ENCODE data around the gene KRTAP13-3. TPM values are rescaled to one million over a fixed set of nuclear protein-coding genes. Genes with fewer than 3 reads are reported as not detected.

Gene KRTAP13-3
- total RNA-seq, 1 experiment from 2014 or later = not detected

DNA sequence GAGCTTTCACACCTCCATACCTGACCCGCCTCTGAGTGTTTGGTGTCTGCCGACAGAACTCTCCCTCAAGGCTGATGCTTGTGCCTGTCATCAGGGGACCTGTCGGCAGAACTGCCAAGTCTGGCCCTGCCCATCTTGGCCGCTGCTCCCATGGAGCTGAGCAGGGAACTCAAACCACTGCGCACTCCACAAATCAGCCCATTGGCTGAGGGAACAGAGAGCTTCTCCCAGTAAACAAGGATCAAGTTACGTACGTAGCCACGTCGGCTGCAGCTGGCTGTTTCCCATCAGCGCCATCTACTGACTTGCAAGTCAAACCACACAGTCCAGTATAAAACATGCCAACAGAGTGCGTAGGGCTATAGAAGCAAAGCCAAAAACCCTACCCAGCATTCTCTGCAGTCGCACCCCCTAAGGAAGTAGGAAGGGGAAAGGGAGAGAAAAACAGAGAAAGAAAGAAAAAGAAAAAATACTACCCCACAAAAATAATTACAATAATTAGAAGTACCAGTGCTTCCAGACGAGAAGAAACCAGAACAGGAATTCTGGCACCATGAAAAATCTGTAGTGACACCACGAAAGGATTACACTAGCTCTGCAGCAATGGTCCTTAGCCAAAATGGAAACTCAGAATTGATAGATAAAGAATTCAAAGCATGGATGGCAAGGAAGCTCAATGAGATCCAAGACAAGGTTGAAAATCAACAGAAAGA is 16.8 kb downstream of the KRTAP13-3 start:
- Histone ChIP-seq H3K79me1 (ENCODE audit: insufficient read depth, low read depth, low read length, poor library complexity, severe bottlenecking) (no peaks in the 10 kb centered on the region), H3K9ac (ENCODE audit: extremely low read depth, insufficient read length, low read length) (no peak overlapping the region), H3K27ac (ENCODE audit: insufficient read length, low read depth, low read length) (no peak overlapping the region), H2BK120ac (ENCODE audit: low read depth, low read length, poor library complexity, severe bottlenecking) (no peak overlapping the region), H3T11ph (ENCODE audit: low read length) (no peak overlapping the region), H2BK12ac (ENCODE audit: insufficient read length, low read depth, low read length) (no peak overlapping the region), H3K14ac (ENCODE audit: insufficient read depth, low read length) (no peak overlapping the region), H3K18ac (ENCODE audit: insufficient read length, low read depth, low read length) (no peak overlapping the region), H4K8ac (replicated peaks; ENCODE audit: insufficient read length, low read depth, low read length) (no peak overlapping the region), H2BK15ac (ENCODE audit: low read depth, low read length) (no peak overlapping the region), H3K23me2 (ENCODE audit: insufficient read length, low read depth, low read length, poor library complexity, severe bottlenecking) (no peaks in the 10 kb centered on the region), H3K4ac (ENCODE audit: low read depth, low read length) (no peak overlapping the region), H4K91ac (ENCODE audit: insufficient read length, low read depth, low read length) (no peak overlapping the region), H2AFZ (ENCODE audit: low read length) (peak overlapping the region; percentile 94), H3K4me1 (ENCODE audit: insufficient read depth, low read length) (no peaks in the 10 kb centered on the region), H3K23ac (ENCODE audit: insufficient read length, low read depth, low read length) (no peak overlapping the region), H2BK5ac (ENCODE audit: insufficient read length, low read length) (no peak overlapping the region), H2BK20ac (ENCODE audit: low read depth, low read length, poor library complexity, severe bottlenecking) (no peak overlapping the region), H3K27me3 (ENCODE audit: insufficient read depth, low read length) (no peaks in the 10 kb centered on the region), H4K20me1 (ENCODE audit: control insufficient read depth, insufficient read depth, insufficient read length) (no peaks in the 10 kb centered on the region), H2AK5ac (ENCODE audit: insufficient read length, low read length) (no peak overlapping the region), H3K4me2 (ENCODE audit: insufficient read depth, insufficient read length, low read length) (peak overlapping the region; percentile 12), H4K5ac (ENCODE audit: insufficient read length, low read depth, low read length) (no peak overlapping the region), H3K56ac (ENCODE audit: insufficient read length, low read depth, low read length) (no peak overlapping the region), H3K79me2 (ENCODE audit: insufficient read depth, low read length) (no peaks in the 10 kb centered on the region), H3K9me3 (ENCODE audit: control insufficient read depth, low read depth, low read length) (no peaks in the 10 kb centered on the region)
- WGBS (ENCODE audit: extremely low coverage, insufficient read length, low lambda C conversion rate) = no CpG with 5 or more reads among the region's 14 CpGs
- TF ChIP-seq, protein P1, sequence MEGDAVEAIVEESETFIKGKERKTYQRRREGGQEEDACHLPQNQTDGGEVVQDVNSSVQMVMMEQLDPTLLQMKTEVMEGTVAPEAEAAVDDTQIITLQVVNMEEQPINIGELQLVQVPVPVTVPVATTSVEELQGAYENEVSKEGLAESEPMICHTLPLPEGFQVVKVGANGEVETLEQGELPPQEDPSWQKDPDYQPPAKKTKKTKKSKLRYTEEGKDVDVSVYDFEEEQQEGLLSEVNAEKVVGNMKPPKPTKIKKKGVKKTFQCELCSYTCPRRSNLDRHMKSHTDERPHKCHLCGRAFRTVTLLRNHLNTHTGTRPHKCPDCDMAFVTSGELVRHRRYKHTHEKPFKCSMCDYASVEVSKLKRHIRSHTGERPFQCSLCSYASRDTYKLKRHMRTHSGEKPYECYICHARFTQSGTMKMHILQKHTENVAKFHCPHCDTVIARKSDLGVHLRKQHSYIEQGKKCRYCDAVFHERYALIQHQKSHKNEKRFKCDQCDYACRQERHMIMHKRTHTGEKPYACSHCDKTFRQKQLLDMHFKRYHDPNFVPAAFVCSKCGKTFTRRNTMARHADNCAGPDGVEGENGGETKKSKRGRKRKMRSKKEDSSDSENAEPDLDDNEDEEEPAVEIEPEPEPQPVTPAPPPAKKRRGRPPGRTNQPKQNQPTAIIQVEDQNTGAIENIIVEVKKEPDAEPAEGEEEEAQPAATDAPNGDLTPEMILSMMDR (conservative IDR thresholded peaks at IDR 0.05) = peak; percentile 75
- DNase-seq = peak; percentile 98
- peaks cover 2 to 7% of the 10 kb centered on the region in 2 experiments for H3K4me1 Mint-ChIP-seq
- peaks cover 0 to 9% (median 0%) of the 10 kb centered on the region in 3 experiments; a peak in 2 of 7 replicates for H3K36me3 Mint-ChIP-seq (ENCODE audit: insufficient read depth in 1 of 3, low read depth in 3 of 3)
- H3K4me3 Mint-ChIP-seq = no peak overlapping the region; a peak in 2 of 5 replicates
- peaks cover 9% of the 10 kb centered on the region in 2 experiments for H3K9me3 Mint-ChIP-seq
- H3K27me3 Mint-ChIP-seq (ENCODE audit: low read depth) = no peaks in the 10 kb centered on the region; the same call in 1 of the 2 replicates
- peak overlapping the region in 1 of 3 experiments; percentile 87; a peak in 3 of 7 replicates for H3K27ac Mint-ChIP-seq
